Measurements from ENCODE around the gene MBLAC2. TPM values are rescaled to one million over a fixed set of nuclear protein-coding genes. Genes with fewer than 3 reads are reported as not detected.

Gene MBLAC2
- total RNA-seq, 1 donor from 2014 or later: 6.3 TPM

DNA sequence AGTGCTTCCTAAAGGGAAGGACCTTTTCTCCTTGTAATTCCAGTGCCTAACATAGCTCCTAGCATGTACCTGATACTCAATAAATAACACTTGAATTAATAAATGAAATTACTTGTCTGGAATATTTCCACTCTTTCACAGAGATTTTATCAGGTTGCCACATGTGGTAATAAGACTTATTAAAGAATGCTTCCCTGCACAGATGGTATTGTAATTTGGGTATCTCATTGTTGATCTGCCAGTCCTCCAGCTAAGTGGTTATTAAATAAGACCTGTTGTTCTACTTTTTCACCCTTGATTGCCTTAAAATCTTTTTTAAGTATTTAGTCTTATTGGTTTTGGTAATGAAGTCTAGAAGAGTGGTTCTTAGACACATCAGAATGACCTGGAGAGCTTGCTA lies 36.9 kb downstream of the MBLAC2 start:
- Mint-ChIP-seq H3K36me3 (ENCODE audit: unreplicated experiment) (no peaks in the 10 kb centered on the region), H3K27ac (ENCODE audit: unreplicated experiment) (no peak overlapping the region), H3K4me3 (ENCODE audit: unreplicated experiment) (no peak overlapping the region), H3K4me1 (ENCODE audit: unreplicated experiment) (peaks cover 10% of the 10 kb centered on the region), H3K27me3 (ENCODE audit: unreplicated experiment) (peaks cover 24% of the 10 kb centered on the region), H3K9me3 (ENCODE audit: unreplicated experiment) (no peaks in the 10 kb centered on the region)
- TF ChIP-seq, protein P1, sequence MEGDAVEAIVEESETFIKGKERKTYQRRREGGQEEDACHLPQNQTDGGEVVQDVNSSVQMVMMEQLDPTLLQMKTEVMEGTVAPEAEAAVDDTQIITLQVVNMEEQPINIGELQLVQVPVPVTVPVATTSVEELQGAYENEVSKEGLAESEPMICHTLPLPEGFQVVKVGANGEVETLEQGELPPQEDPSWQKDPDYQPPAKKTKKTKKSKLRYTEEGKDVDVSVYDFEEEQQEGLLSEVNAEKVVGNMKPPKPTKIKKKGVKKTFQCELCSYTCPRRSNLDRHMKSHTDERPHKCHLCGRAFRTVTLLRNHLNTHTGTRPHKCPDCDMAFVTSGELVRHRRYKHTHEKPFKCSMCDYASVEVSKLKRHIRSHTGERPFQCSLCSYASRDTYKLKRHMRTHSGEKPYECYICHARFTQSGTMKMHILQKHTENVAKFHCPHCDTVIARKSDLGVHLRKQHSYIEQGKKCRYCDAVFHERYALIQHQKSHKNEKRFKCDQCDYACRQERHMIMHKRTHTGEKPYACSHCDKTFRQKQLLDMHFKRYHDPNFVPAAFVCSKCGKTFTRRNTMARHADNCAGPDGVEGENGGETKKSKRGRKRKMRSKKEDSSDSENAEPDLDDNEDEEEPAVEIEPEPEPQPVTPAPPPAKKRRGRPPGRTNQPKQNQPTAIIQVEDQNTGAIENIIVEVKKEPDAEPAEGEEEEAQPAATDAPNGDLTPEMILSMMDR (IDR thresholded peaks at IDR 0.05): no peak
- DNase-seq (ENCODE audit: extremely low spot score, unreplicated experiment): no peak

- Mint-ChIP-seq H3K4me1 (ENCODE audit: unreplicated experiment) (no peaks in the 10 kb centered on the region), H3K27ac (ENCODE audit: unreplicated experiment) (no peak overlapping the region), H3K27me3 (ENCODE audit: unreplicated experiment) (peaks cover 40% of the 10 kb centered on the region), H3K9me3 (ENCODE audit: unreplicated experiment) (no peaks in the 10 kb centered on the region), H3K36me3 (ENCODE audit: unreplicated experiment) (no peaks in the 10 kb centered on the region), H3K4me3 (ENCODE audit: unreplicated experiment) (no peak overlapping the region)
- no peak for DNase-seq (ENCODE audit: extremely low spot score, unreplicated experiment)
- TF ChIP-seq, protein P1 (IDR thresholded peaks at IDR 0.05): peak; percentile 75
Observed at GRCh38 chr5:90434116-90434714, 40.4 kb downstream of the MBLAC2 start.

DNA sequence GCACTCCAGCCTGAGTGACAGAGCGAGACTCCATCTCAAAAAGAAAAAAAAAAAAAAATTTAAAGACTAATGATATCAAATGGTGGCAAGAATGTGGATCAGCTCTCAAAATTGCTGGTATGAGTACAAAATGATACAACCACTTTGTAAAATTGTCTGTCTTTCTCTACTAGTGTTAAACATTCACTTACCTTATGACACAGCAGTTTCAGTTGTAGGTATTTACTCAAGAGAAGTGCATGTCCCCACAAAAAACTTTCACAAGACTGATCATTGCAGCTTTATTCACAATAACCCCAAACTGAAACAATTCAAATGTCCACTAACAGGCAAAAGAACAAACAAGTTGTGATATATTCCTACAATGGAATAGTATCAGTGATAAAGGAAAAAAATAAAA lies 50.3 kb downstream of the MBLAC2 start:
- Mint-ChIP-seq H3K27ac (ENCODE audit: unreplicated experiment) (no peak overlapping the region), H3K4me3 (ENCODE audit: unreplicated experiment) (no peak overlapping the region), H3K9me3 (ENCODE audit: unreplicated experiment) (no peaks in the 10 kb centered on the region), H3K27me3 (ENCODE audit: unreplicated experiment) (peaks cover 33% of the 10 kb centered on the region), H3K4me1 (ENCODE audit: unreplicated experiment) (no peaks in the 10 kb centered on the region), H3K36me3 (ENCODE audit: unreplicated experiment) (no peaks in the 10 kb centered on the region)
- TF ChIP-seq, protein P1 (IDR thresholded peaks at IDR 0.05): no peak
- no peak for DNase-seq (ENCODE audit: extremely low spot score, unreplicated experiment)

- no peaks in the 10 kb centered on the region for H3K9me3 Mint-ChIP-seq (ENCODE audit: unreplicated experiment)
- peaks cover 21% of the 10 kb centered on the region for H3K27me3 Mint-ChIP-seq (ENCODE audit: unreplicated experiment)
- DNase-seq (ENCODE audit: extremely low spot score, unreplicated experiment): no peak
- TF ChIP-seq, protein P1 (IDR thresholded peaks at IDR 0.05): peak; percentile 17
- H3K4me1 Mint-ChIP-seq (ENCODE audit: unreplicated experiment): peaks cover 5% of the 10 kb centered on the region
- H3K4me3 Mint-ChIP-seq (ENCODE audit: unreplicated experiment): no peak overlapping the region
- no peaks in the 10 kb centered on the region for H3K36me3 Mint-ChIP-seq (ENCODE audit: unreplicated experiment)
- no peak overlapping the region for H3K27ac Mint-ChIP-seq (ENCODE audit: unreplicated experiment)
Observed at GRCh38 chr5:90421136-90421535, 53.4 kb downstream of the MBLAC2 start.

DNA sequence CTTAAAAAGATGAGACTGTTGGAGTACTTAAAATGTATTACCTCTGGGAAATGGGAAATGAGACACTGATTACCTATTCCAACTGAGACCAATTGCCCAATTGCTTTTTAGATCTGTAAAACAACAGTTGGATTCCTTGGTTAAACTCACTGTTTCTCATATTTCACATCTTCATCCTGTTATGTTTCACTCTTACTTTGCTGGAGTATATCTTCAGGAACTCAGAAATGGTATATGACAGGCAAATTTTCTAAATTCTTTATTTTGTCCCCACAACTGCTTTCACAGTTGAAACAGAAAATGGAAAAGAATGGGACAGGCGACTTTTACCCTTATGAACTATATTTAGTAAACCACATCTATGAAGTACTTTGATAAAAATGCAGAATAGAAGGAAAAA lies 56.4 kb downstream of the MBLAC2 start:
- TF ChIP-seq, protein P1 (IDR thresholded peaks at IDR 0.05): no peak
- no peaks in the 10 kb centered on the region for H3K36me3 Mint-ChIP-seq (ENCODE audit: unreplicated experiment)
- H3K4me3 Mint-ChIP-seq (ENCODE audit: unreplicated experiment): no peak overlapping the region
- H3K4me1 Mint-ChIP-seq (ENCODE audit: unreplicated experiment): peaks cover 5% of the 10 kb centered on the region
- no peak overlapping the region for H3K27ac Mint-ChIP-seq (ENCODE audit: unreplicated experiment)
- peaks cover 8% of the 10 kb centered on the region for H3K27me3 Mint-ChIP-seq (ENCODE audit: unreplicated experiment)
- H3K9me3 Mint-ChIP-seq (ENCODE audit: unreplicated experiment): no peaks in the 10 kb centered on the region
- no peak for DNase-seq (ENCODE audit: extremely low spot score, unreplicated experiment)

All from osteocyte (in vitro differentiated cells).